NB4 (cell line): ENCODE measurements around the gene ZNF446.

Experiments
- DNase-seq: peaks from one replicate; pipeline ENCODE4 v3.0.0; 2010; ENCODE audit warnings: low read depth
- H3K4me3 ChIP-seq: one replicate; pipeline ENCODE4 v1.5.1; 2011; ENCODE audit warnings: mild to moderate bottlenecking, low read depth, low read length, moderate library complexity
- CTCF ChIP-seq: IDR thresholded peaks from one replicate; pipeline ENCODE4 v1.5.1; 2012; ENCODE audit warnings: low read depth, low read length
- MAX ChIP-seq: IDR thresholded peaks from 2 replicates; pipeline ENCODE4 v1.6.1; 2011; ENCODE audit warnings: low read depth, low read length
- MYC ChIP-seq: IDR thresholded peaks from 2 replicates; pipeline ENCODE4 v1.6.1; 2011; ENCODE audit warnings: low read depth, low read length
- POLR2A ChIP-seq: IDR thresholded peaks from 2 replicates; pipeline ENCODE4 v1.6.1; 2011; ENCODE audit warnings: mild to moderate bottlenecking; ENCODE audit not compliant: insufficient read length; ENCODE audit errors: extremely low read depth

The ZNF446 gene

GRCh38 chr19:58520257-58520599, 44.1 kb downstream of the ZNF446 start:
- TF ChIP-seq POLR2A (no peak), MAX (no peak), CTCF (no peak), MYC (no peak)
- DNase-seq: no peak
- peak overlapping the region; percentile 83 for H3K4me3 ChIP-seq

- TF ChIP-seq MAX: no peak
- no peak for TF ChIP-seq CTCF
- no peak for TF ChIP-seq MYC
- TF ChIP-seq POLR2A: no peak
- peak overlapping the region; percentile 13 for H3K4me3 ChIP-seq
- no peak for DNase-seq
These were observed 45.5 kb downstream of the ZNF446 start for GRCh38 chr19:58521651-58522050.

GRCh38 chr19:58522709-58523108, 46.6 kb downstream of the ZNF446 start:
- H3K4me3 ChIP-seq: no peak overlapping the region
- no peak for DNase-seq
- TF ChIP-seq MAX (no peak), MYC (no peak), CTCF (no peak), POLR2A (no peak)

GRCh38 chr19:58529405-58529804, 53.3 kb downstream of the ZNF446 start:
- no peak for DNase-seq
- TF ChIP-seq POLR2A: no peak
- TF ChIP-seq MYC: no peak
- TF ChIP-seq CTCF: no peak
- no peak for TF ChIP-seq MAX

More at GRCh38 chr19:58529405-58529804, 53.3 kb downstream of the ZNF446 start:
- H3K4me3 ChIP-seq: no peak overlapping the region
